Upper lobe of right lung (tissue), 1 donor: ENCODE results near the gene APOA1. TPM values are rescaled to one million over a fixed set of nuclear protein-coding genes. Genes with fewer than 3 reads are reported as not detected.

ENCODE experiments used
- ATAC-seq: fragments of 200-7000 bp; cut with Tn5 transposase; one replicate; pipeline ENCODE4 v1.9.1; 2020; ENCODE audit warnings: mild to moderate bottlenecking, moderate library complexity
- DNase-seq: peaks from one replicate; pipeline ENCODE4 v3.0.0-alpha.2; 2020
- H3K27ac ChIP-seq: fragments of 200-600 bp; one replicate; pipeline ENCODE4 v1.8.0; 2022
- H3K27me3 ChIP-seq: fragments of 200-600 bp; one replicate; pipeline ENCODE4 v1.8.0; 2022; ENCODE audit warnings: mild to moderate bottlenecking
- H3K36me3 ChIP-seq: fragments of 200-600 bp; one replicate; pipeline ENCODE4 v1.8.0; 2022
- H3K4me1 ChIP-seq: fragments of 200-600 bp; one replicate; pipeline ENCODE4 v1.8.0; 2022
- H3K4me3 ChIP-seq: fragments of 200-600 bp; one replicate; pipeline ENCODE4 v1.8.0; 2022; ENCODE audit warnings: mild to moderate bottlenecking
- H3K9me3 ChIP-seq: fragments of 200-600 bp; one replicate; pipeline ENCODE4 v1.8.0; 2022
- intact Hi-C: fragments of 100-400 bp; cut with DNase I; formaldehyde crosslinking; loops from one replicate; pipeline ENCODE4 v1.11.0; 2022
- total RNA-seq: library from RNA; stranded (reverse); fragmentation: NEBNext Ultra II Directional; extraction: Animal tissue kit (Norgen Biotek cat#: 25700); gene quantifications from one replicate; pipeline ENCODE4 v1.2.1, GENCODE V29; 2021
- TF ChIP-seq, protein P1 (sequence below): fragments of 200-600 bp; IDR thresholded peaks from one replicate; pipeline ENCODE4 v1.8.0; 2022; ENCODE audit warnings: antibody characterized with exemption
- donor health status: DM: no; HTN: yes; CAD: no; lungs with severe emphysema.

The APOA1 gene
- total RNA-seq, 1 donor from 2014 or later, result 5.4 TPM

DNA sequence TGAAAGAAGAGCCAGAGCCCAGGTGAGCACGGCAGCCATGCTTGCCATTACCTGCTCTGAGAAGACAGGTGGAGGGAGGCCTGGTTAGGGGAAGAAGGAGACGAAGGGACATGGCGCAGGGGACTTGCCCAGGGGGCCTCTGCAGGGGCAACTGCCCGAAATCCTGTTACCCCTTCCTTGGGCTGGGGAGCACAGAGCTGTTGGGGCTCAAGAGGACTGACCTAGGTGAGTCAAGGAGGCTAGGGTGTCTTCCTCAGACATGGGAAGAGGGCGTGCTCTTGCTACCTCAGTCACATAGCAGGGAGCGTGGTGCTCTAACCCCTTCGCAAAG lies 45.6 kb downstream of the APOA1 start, which contains the start of gene APOA5:
APOA5 (minus strand) TSS at position 67 of the 331 bp plus-strand sequence; CDS start at position 48, 19 bp downstream.
- TF ChIP-seq, protein P1, sequence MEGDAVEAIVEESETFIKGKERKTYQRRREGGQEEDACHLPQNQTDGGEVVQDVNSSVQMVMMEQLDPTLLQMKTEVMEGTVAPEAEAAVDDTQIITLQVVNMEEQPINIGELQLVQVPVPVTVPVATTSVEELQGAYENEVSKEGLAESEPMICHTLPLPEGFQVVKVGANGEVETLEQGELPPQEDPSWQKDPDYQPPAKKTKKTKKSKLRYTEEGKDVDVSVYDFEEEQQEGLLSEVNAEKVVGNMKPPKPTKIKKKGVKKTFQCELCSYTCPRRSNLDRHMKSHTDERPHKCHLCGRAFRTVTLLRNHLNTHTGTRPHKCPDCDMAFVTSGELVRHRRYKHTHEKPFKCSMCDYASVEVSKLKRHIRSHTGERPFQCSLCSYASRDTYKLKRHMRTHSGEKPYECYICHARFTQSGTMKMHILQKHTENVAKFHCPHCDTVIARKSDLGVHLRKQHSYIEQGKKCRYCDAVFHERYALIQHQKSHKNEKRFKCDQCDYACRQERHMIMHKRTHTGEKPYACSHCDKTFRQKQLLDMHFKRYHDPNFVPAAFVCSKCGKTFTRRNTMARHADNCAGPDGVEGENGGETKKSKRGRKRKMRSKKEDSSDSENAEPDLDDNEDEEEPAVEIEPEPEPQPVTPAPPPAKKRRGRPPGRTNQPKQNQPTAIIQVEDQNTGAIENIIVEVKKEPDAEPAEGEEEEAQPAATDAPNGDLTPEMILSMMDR, result no peak
- H3K27ac ChIP-seq, result no peak within 1 kb of the TSS
- H3K4me1 ChIP-seq, result peaks cover 19% of the 10 kb centered on the region
- no peak for ATAC-seq
- H3K4me3 ChIP-seq, result no peak within 1 kb of the TSS
- no peaks in the 10 kb centered on the region for H3K9me3 ChIP-seq
- no peaks in the 10 kb centered on the region for H3K27me3 ChIP-seq
- DNase-seq, result no peak
- intact Hi-C loops, result no loop called here
- no peaks in the 10 kb centered on the region for H3K36me3 ChIP-seq

DNA sequence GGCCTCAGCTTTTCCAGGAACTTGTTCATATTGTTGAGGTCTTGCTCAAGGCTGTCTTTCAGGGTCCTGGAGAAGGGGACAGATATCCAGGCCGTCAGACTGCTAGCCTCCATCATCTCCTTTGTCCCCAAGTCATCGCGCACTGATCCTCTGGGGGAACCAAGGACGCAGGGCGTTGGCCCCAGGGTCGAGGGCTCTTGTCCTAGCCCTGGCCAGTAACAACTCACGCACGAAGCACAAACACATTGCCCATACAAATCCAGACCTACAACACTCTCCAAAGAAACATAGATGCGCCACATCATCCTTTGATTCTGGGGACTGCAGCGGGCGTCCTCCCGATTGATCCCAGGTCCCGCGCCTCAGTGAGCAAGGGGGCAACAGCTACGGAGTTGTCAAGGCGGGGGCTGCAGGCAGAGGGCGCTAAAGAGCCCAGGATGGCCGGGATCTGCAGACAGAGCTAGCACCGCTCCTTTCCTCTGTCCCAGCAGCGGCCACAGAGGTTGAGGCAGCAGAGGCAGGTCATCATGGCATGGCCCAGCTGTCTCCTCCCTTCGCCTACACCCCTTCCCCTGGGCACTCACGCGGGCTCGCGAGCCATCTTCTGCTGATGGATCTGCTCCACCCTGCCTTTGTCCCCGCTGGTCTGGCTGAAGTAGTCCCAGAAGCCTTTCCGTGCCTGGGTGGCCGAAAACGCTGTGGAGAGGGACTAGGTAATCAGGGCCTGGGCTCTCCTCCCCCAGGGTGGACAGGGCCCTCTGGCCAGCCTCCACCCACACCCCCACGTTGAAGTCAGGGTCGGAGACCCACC lies 46.2 kb downstream of the APOA1 start:
- Histone ChIP-seq H3K27ac (no peak overlapping the region), H3K36me3 (peaks cover 2% of the 10 kb centered on the region), H3K4me1 (peaks cover 21% of the 10 kb centered on the region), H3K27me3 (no peaks in the 10 kb centered on the region), H3K4me3 (no peak overlapping the region), H3K9me3 (no peaks in the 10 kb centered on the region)
- DNase-seq (peak; percentile 90), ATAC-seq (peak; percentile 84)
- intact Hi-C loops, result no loop called here
- TF ChIP-seq, protein P1, result peak; percentile 89

DNA sequence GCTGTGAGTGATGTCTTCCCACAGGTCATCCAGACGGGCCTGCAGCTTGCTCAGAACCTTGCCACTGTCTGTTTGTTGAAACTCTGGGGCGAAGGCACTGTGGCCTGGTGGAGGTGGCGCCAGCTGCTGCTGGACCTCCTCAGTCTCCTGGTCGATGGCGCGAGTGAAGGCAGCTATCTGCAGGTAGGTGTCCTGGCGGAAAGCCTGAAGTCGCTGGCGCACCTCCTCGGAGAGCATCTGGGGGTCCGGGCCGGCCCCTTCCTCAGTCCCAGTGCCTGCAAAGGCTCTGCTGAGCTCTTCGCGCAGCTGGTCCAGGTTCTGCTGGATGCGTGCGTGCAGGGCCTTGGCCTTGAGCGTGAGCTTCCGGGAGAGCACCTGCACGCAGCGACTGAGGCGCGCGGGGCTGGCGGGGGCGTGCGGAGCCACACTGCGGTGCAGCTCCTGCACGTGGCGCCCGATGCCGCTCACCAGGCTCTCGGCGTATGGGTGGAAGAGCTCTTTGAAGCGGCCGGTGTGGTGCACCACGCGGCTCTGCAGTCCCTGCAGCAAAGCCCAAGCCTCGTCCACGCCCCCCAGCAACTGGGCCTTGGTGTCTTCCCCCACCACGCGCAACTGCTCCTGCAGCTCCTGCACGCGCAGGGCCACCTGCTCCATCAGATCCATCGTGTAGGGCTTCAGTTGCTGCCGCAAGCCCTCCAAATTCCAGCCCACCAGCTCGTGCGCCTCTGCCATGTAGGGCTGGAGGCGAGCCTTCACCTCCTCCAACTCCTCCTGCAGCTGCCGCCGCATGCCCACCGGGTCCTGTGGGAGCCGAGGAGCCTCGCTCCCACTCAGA lies 47.0 kb downstream of the APOA1 start:
- H3K27ac ChIP-seq, result no peak overlapping the region
- no peak overlapping the region for H3K4me3 ChIP-seq
- H3K4me1 ChIP-seq, result peaks cover 21% of the 10 kb centered on the region
- ATAC-seq, result no peak
- peaks cover 10% of the 10 kb centered on the region for H3K36me3 ChIP-seq
- H3K9me3 ChIP-seq, result no peaks in the 10 kb centered on the region
- TF ChIP-seq, protein P1, result no peak
- peak; percentile 68 for DNase-seq
- H3K27me3 ChIP-seq, result no peaks in the 10 kb centered on the region
- intact Hi-C loops, result no loop called here

DNA sequence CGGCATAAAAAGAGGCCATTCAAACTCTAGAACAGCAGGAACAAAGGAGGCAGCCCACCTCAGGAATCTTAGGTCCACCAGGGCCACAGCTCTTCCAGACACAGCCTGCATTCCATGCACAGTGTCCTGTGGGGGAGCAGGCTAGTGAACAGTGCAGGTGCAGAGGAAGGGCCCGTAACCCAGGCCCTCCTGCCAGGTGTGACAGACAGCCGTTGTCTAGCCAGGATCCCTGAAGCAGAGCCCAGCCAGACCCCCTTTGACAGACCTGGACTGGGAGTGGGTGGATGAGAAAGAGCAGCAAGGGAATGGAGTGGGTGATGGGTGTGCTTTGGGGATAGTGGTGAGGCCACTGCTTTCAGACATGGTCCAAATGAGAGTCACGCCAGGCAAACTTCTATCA lies 48.4 kb downstream of the APOA1 start:
- H3K36me3 ChIP-seq, result peaks cover 24% of the 10 kb centered on the region
- H3K4me3 ChIP-seq, result no peak overlapping the region
- H3K27ac ChIP-seq, result no peak overlapping the region
- no peak for ATAC-seq
- H3K9me3 ChIP-seq, result no peaks in the 10 kb centered on the region
- peaks cover 21% of the 10 kb centered on the region for H3K4me1 ChIP-seq
- intact Hi-C loops, result loop anchor here (10.0 kb wide), 1 partner anchor 316 kb away; no protein-coding TSS in a partner anchor
- no peak for DNase-seq
- no peaks in the 10 kb centered on the region for H3K27me3 ChIP-seq
- TF ChIP-seq, protein P1, result no peak

DNA sequence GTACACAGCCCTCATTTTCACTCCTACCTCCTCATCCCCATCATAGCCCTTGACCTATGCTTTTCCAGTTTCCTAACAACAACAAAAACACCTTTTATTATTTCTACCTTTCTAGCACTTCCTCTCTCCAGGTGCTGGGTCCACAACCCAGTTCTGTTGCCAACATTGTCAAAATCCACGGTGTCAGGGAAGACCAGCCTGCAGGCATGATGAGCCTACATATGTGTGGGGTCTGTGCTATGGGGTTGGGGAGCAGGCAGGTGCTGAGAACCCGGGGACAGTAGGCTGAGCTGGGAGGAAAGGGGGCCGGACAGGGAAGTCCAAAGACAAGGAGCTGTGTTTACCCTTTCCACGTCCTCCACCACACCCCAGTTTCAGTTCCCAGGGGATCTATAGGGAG lies 48.9 kb downstream of the APOA1 start:
- Histone ChIP-seq H3K27me3 (no peaks in the 10 kb centered on the region), H3K4me3 (peak overlapping the region; percentile 89), H3K36me3 (peaks cover 29% of the 10 kb centered on the region), H3K4me1 (peaks cover 21% of the 10 kb centered on the region), H3K27ac (peak overlapping the region; percentile 93), H3K9me3 (no peaks in the 10 kb centered on the region)
- ATAC-seq (no peak), DNase-seq (no peak)
- intact Hi-C loops, result loop anchor here (10.0 kb wide), 1 partner anchor 316 kb away; no protein-coding TSS in a partner anchor
- TF ChIP-seq, protein P1, result no peak
